Tibial nerve (tissue), 4 donors: ENCODE data around the gene CUL1.

Source experiments
- EP300 ChIP-seq, 2 donors: sonication (generic); formaldehyde crosslinking; IDR thresholded peaks; one replicate each; pipeline ENCODE4 v1.6.1; 2017; ENCODE audit warnings: antibody characterized with exemption in 2 of 2, mild to moderate bottlenecking in 1 of 2
- POLR2A ChIP-seq, 2 donors: fragments of 450-650 bp; IDR thresholded peaks; one replicate each; pipeline ENCODE4 v1.6.1; 2017; ENCODE audit warnings: antibody characterized with exemption in 2 of 2, mild to moderate bottlenecking in 2 of 2, moderate library complexity in 2 of 2
- TF ChIP-seq, protein P1 (sequence below), 5 experiments: fragments of 200-600 bp in 3 of 5; fragments of 450-650 bp in 2 of 5; sonication (generic) in 3 of 5; IDR thresholded peaks; one replicate each; pipeline ENCODE4 v1.5.1; 2016 to 2019; ENCODE audit warnings: antibody characterized with exemption in 5 of 5, mild to moderate bottlenecking in 3 of 5, moderate library complexity in 2 of 5

DNA sequence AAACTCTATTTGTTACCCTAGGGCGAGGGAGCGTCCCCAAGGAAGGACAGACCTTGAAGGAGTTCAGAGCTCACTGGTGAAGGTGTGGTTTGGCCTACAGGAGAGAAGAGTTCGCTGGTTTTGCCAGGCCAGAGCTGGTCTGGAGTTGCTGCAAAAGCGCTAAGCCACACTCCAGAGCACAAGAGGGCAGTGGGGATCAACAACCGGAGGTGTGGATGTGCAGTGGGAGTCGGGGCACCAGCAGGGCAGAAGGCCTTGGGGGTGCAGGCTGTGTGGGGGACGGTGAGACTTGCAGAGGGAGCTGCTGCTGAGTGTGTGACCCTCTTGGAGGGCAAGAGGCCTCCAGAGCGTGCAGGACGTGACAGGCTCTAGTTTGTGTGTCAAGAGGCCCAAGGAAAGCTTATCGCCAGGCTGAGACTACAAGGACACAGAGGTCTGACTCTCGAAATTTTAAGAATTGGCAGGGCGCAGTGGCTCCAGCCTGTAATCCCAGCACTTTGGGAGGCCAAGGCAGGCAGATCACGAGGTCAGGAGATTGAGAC is 14.3 kb upstream of the CUL1 start:
- TF ChIP-seq, protein P1, sequence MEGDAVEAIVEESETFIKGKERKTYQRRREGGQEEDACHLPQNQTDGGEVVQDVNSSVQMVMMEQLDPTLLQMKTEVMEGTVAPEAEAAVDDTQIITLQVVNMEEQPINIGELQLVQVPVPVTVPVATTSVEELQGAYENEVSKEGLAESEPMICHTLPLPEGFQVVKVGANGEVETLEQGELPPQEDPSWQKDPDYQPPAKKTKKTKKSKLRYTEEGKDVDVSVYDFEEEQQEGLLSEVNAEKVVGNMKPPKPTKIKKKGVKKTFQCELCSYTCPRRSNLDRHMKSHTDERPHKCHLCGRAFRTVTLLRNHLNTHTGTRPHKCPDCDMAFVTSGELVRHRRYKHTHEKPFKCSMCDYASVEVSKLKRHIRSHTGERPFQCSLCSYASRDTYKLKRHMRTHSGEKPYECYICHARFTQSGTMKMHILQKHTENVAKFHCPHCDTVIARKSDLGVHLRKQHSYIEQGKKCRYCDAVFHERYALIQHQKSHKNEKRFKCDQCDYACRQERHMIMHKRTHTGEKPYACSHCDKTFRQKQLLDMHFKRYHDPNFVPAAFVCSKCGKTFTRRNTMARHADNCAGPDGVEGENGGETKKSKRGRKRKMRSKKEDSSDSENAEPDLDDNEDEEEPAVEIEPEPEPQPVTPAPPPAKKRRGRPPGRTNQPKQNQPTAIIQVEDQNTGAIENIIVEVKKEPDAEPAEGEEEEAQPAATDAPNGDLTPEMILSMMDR (IDR thresholded peaks at IDR 0.05), result no peak
- TF ChIP-seq POLR2A (IDR thresholded peaks at IDR 0.05) (no peak), EP300 (IDR thresholded peaks at IDR 0.05) (no peak)
